Urinary bladder (tissue), 4 donors: Measurements from ENCODE around the gene DNMT3A. TPM values are rescaled to one million over a fixed set of nuclear protein-coding genes. Genes with fewer than 3 reads are reported as not detected.
A peak's percentile ranks its signal among the peaks of the same experiment; 100 is the strongest.
"Not testable (repeated sequence)": the region's sequence is repeated elsewhere in the genome, so short reads cannot be mapped to it uniquely, and the experiment has no call there.

Experiments used
- DNase-seq: peaks from one replicate; pipeline ENCODE4 v3.0.0-alpha.2; 2015; ENCODE audit errors: extremely low spot score
- H3K27ac ChIP-seq: one replicate; pipeline ENCODE4 v1.5.1; 2013; ENCODE audit warnings: low read depth, mild to moderate bottlenecking, moderate library complexity
- H3K36me3 ChIP-seq: one replicate; pipeline ENCODE4 v1.6.1; 2013; ENCODE audit warnings: mild to moderate bottlenecking, moderate library complexity; ENCODE audit not compliant: insufficient read depth
- H3K4me1 ChIP-seq: one replicate; pipeline ENCODE4 v1.6.1; 2013; ENCODE audit warnings: mild to moderate bottlenecking, moderate library complexity; ENCODE audit not compliant: insufficient read depth
- H3K4me3 ChIP-seq: one replicate; pipeline ENCODE4 v1.5.1; 2013; ENCODE audit warnings: low read depth, low read length
- WGBS: extraction: QIAGEN DNeasy Blood & Tissue Kit; methylation state at CpG from one replicate; pipeline ENCODE4 v1.1.7; 2013; 5-methylcytosine and 5-hydroxymethylcytosine counted together
- polyA plus RNA-seq: library from polyadenylated mRNA; stranded (reverse); fragments of 200-250 nt; gene quantifications from one replicate; pipeline ENCODE4 v1.2.3, GENCODE V29; 2013
- total RNA-seq: library from RNA; depleted of rRNA; stranded (reverse); fragments of >200 nt; gene quantifications from one replicate; pipeline ENCODE4 v1.2.3, GENCODE V29; 2014
- donor health status: healthy with polysubstance abuse.
- donor health status: healthy.

The DNMT3A gene
- total and polyA plus RNA-seq, 2 donors = 11.4 to 34.1 TPM

DNA sequence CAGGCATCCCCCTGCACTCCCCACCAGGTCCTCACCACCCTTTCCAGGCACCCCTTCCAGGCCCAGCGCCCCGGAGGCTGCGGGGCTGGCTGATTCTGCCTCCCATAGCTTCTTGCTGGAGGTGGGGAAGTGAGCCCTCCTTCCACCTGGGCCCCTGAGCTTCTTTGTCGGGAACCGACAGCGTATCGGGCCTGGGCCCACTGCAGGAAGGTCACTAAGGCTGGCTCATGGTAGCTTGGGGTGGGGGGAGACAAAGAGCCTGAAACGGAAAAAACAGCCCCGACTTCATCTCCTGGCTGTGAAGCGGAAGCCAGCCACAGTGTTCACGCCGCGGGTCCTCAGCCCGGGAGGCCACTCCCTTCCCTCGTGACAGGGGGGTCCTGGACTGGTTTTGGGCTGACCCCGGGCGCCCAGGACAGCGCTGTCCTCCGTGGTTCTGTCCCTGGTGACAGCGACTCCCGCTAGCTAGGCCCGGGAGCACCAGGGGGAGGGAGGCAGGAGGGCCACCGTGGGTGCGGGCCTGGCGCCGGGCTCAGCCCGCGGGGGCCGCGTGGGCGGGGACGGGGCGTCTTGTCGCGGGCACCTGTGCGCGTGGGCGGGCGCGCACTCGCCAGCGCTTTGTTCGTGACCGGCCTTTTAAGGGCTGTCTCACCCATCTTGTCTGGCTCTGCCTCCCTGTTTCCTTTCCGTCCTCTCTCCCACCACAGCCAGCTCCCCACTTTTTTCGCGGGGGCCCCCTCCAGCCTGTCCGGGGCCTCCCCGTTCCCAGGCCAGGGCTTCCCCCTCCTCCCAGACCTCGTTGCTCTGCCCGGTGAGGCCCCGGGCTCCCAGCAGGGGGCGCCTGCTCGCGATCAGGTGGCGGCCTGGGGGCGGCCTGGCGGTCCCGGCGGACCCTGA lies 64.9 kb downstream of the DNMT3A start:
- Histone ChIP-seq H3K36me3 (no peaks in the 10 kb centered on the region), H3K27ac (peak overlapping the region; percentile 69), H3K4me3 (peak overlapping the region; percentile 31), H3K4me1 (no peaks in the 10 kb centered on the region)
- DNase-seq = no peak
- WGBS = 34% methylated on average over 60 of the region's 60 CpGs

- WGBS = 67% methylated on average over 6 of the region's 6 CpGs
- peaks cover 2% of the 10 kb centered on the region for H3K36me3 ChIP-seq
- no peaks in the 10 kb centered on the region for H3K4me1 ChIP-seq
- H3K4me3 ChIP-seq = no peak overlapping the region
- peak overlapping the region; percentile 25 for H3K27ac ChIP-seq
- DNase-seq = no peak
Observed at GRCh38 chr2:25275575-25275965, 66.2 kb downstream of the DNMT3A start.

GRCh38 chr2:25274868-25275574 lies 66.7 kb downstream of the DNMT3A start:
- Histone ChIP-seq H3K4me3 (no peak overlapping the region), H3K4me1 (no peaks in the 10 kb centered on the region), H3K36me3 (peaks cover 2% of the 10 kb centered on the region), H3K27ac (peak overlapping the region; percentile 25)
- WGBS = 72% methylated on average over 27 of the region's 27 CpGs
- no peak for DNase-seq

- Histone ChIP-seq H3K4me3 (no peak overlapping the region), H3K36me3 (peaks cover 2% of the 10 kb centered on the region), H3K4me1 (no peaks in the 10 kb centered on the region), H3K27ac (no peak overlapping the region)
- no peak for DNase-seq
- 90% methylated on average over 5 of the region's 5 CpGs for WGBS
Observed at GRCh38 chr2:25273985-25274535, 67.7 kb downstream of the DNMT3A start.

GRCh38 chr2:25272705-25273104 lies 69.0 kb downstream of the DNMT3A start:
- DNase-seq, H3K4me1 ChIP-seq, H3K27ac ChIP-seq, H3K36me3 ChIP-seq, H3K4me3 ChIP-seq: not testable (repeated sequence)
- WGBS = 83% methylated on average over 9 of the region's 9 CpGs

GRCh38 chr2:25270061-25270460 lies 71.7 kb downstream of the DNMT3A start:
- no peak for DNase-seq
- Histone ChIP-seq H3K36me3 (peaks cover 2% of the 10 kb centered on the region), H3K4me1 (no peaks in the 10 kb centered on the region), H3K4me3 (no peak overlapping the region), H3K27ac (no peak overlapping the region)
- whole genome bisulfite sequencing = 82% methylated on average over 7 of the region's 7 CpGs

DNA sequence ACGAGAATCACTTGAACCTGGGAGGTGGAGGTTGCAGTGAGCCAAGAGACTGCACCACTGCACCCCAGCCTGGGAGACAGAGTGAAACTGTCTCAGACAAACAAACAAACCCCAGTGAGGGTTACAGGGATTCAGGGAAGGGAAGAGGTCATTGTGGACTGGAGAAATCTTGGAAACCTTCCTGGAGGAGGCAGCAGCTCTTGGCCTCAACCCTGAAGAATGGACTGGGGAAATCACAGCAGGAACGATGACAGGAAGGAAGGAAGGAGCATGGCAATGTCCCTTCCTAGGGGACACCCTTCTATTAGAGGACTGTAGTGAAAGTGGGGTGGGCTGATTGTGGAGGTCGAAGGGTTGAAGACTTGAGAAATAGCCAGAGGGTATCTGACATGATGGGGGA lies 72.5 kb downstream of the DNMT3A start:
- Histone ChIP-seq H3K4me1 (no peaks in the 10 kb centered on the region), H3K36me3 (peaks cover 2% of the 10 kb centered on the region), H3K27ac (no peak overlapping the region), H3K4me3 (no peak overlapping the region)
- 88% methylated on average over 3 of the region's 3 CpGs for WGBS
- DNase-seq = no peak

DNA sequence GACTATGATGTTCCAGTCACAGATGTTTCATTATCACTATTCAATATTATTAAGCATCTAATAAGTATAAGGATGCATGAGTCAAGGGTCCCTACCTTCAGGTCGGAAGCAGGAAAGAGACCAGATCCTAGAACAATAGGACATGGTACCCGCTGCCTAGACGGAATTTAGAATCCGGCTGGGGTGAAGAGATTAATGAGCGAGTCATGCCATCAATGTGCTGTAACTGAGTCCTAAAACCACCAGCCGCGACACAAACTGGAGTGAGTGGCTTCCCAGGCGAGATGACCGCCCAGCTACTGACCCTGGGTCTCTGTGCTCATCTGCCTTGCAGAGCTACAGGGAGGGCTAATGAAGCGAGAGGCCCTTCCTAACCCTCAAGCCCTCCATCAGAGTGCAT lies 73.6 kb downstream of the DNMT3A start:
- WGBS = 89% methylated on average over 10 of the region's 10 CpGs
- no peaks in the 10 kb centered on the region for H3K4me1 ChIP-seq
- H3K4me3 ChIP-seq = no peak overlapping the region
- H3K27ac ChIP-seq = no peak overlapping the region
- no peak for DNase-seq
- H3K36me3 ChIP-seq = peaks cover 2% of the 10 kb centered on the region

DNA sequence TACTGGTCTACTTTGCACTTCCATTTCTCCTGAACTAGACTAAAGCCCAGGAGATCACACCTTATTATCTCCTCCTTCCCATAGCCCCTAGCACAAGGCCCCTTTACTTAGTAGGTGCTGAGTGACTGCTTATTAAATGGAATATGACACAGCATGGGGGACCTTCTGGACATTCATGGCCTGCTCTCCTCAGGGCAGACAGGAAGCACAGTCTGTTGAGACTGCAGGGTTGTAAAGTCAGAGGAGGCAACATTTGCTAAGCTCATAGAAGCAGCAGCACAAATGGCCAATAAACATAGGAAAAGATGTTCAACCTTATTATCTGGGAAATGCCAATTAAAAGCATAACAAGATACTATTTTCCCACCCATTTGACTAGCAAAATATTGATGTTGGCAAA lies 75.3 kb downstream of the DNMT3A start:
- Histone ChIP-seq H3K27ac (no peak overlapping the region), H3K4me3 (no peak overlapping the region), H3K36me3 (peaks cover 2% of the 10 kb centered on the region), H3K4me1 (no peaks in the 10 kb centered on the region)
- DNase-seq = no peak

- Histone ChIP-seq H3K4me3 (no peak overlapping the region), H3K27ac (no peak overlapping the region), H3K4me1 (no peaks in the 10 kb centered on the region), H3K36me3 (no peaks in the 10 kb centered on the region)
- no peak for DNase-seq
- WGBS = 92% methylated on average over 2 of the region's 2 CpGs
Observed at GRCh38 chr2:25265802-25266201, 75.9 kb downstream of the DNMT3A start.

DNA sequence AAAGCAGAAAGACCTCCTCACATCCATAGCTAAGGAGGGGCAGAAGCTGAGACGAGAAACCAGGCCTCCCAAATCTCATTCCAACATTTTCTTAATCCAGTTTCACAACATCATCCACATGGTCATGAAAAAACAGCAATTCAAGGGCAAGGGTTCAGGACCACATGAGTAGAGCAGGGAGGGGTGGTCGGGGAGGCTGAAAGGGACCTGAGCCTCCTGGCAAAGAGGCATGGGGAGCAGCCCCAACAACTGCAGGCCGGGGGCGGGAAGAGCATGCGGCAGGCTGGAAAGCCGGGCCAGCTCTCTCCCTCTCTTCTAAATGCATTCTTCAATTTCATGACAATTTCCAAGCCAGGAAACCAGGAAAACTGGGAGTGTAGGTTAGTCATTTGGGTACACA lies 76.7 kb downstream of the DNMT3A start:
- H3K4me1 ChIP-seq = no peaks in the 10 kb centered on the region
- no peak for DNase-seq
- no peaks in the 10 kb centered on the region for H3K36me3 ChIP-seq
- H3K27ac ChIP-seq = no peak overlapping the region
- WGBS = 83% methylated on average over 6 of the region's 6 CpGs
- H3K4me3 ChIP-seq = no peak overlapping the region

- 78% methylated on average over 1 of the region's 1 CpG for WGBS
- no peak for DNase-seq
- Histone ChIP-seq H3K4me1 (no peaks in the 10 kb centered on the region), H3K36me3 (no peaks in the 10 kb centered on the region), H3K4me3 (no peak overlapping the region), H3K27ac (no peak overlapping the region)
Observed at GRCh38 chr2:25262288-25262687, 79.4 kb downstream of the DNMT3A start.

DNA sequence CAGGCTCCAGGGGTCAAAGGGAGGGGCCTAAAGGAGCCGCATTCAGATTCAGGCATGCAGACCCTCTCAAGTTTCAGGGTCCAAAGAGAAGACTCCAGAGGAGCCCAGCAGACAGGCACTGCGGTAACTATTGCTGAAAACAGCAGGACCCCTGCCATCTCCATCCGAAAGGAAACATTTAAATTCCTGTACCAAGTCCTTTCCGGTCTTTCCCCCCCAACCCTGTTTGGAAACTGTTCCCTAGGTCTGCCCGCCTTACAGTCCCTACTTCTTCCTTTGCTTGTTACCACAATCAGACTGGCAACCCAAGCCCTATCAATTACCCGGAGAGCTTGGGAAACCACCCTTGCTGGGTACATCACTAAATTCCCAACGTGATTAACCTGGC lies 82.0 kb downstream of the DNMT3A start:
- H3K4me3 ChIP-seq = no peak overlapping the region
- DNase-seq = no peak
- H3K36me3 ChIP-seq = no peaks in the 10 kb centered on the region
- WGBS = 77% methylated on average over 7 of the region's 7 CpGs
- H3K27ac ChIP-seq = no peak overlapping the region
- H3K4me1 ChIP-seq = no peaks in the 10 kb centered on the region
